ENCODE measurements around the gene MAF.

Gene MAF

GRCh38 chr16:79600638-79601091, at the start of gene MAF:
MAF (minus strand) TSS chr16:79600737; CDS start chr16:79599902, 835 bp downstream.
- peak within 1 kb of the TSS; percentile 64 for H3K27ac ChIP-seq
- no peak for TF ChIP-seq CTCF (conservative IDR thresholded peaks at IDR 0.05)

- no peak for TF ChIP-seq CTCF (conservative IDR thresholded peaks at IDR 0.05)
- H3K27ac ChIP-seq = no peak overlapping the region
Observed at GRCh38 chr16:79648826-79649225, 48.3 kb upstream of the MAF start.

GRCh38 chr16:79647586-79647985, 47.0 kb upstream of the MAF start:
- TF ChIP-seq CTCF (conservative IDR thresholded peaks at IDR 0.05) = no peak
- no peak overlapping the region for H3K27ac ChIP-seq

- TF ChIP-seq CTCF (conservative IDR thresholded peaks at IDR 0.05) = no peak
- H3K27ac ChIP-seq = no peak overlapping the region
Observed at GRCh38 chr16:79645701-79646100, 45.2 kb upstream of the MAF start.

- no peak overlapping the region for H3K27ac ChIP-seq
- TF ChIP-seq CTCF (conservative IDR thresholded peaks at IDR 0.05) = no peak
Observed at GRCh38 chr16:79644971-79645667, 44.6 kb upstream of the MAF start.

GRCh38 chr16:79642652-79643051, 42.1 kb upstream of the MAF start:
- no peak for TF ChIP-seq CTCF (conservative IDR thresholded peaks at IDR 0.05)
- H3K27ac ChIP-seq = no peak overlapping the region

- H3K27ac ChIP-seq = no peak overlapping the region
- TF ChIP-seq CTCF (conservative IDR thresholded peaks at IDR 0.05) = no peak
Observed at GRCh38 chr16:79640513-79641360, 40.2 kb upstream of the MAF start.

Data from VCaP (cell line).